Psoas muscle (tissue), 8 donors: ENCODE measurements around the gene MAP1B. TPM values are rescaled to one million over a fixed set of nuclear protein-coding genes. Genes with fewer than 3 reads are reported as not detected.

Experiments
- ATAC-seq, 4 donors: fragments of 200-7000 bp; cut with Tn5 transposase; one replicate each; pipeline ENCODE4 v1.9.1; 2020; ENCODE audit warnings: moderate library complexity in 3 of 4, mild to moderate bottlenecking in 2 of 4
- DNase-seq, 2 donors: peaks; one replicate each; pipeline ENCODE4 v3.0.0-alpha.2; 2020
- H3K27ac ChIP-seq: fragments of 200-600 bp; one replicate; pipeline ENCODE4 v1.8.0; 2022
- H3K27me3 ChIP-seq, 3 donors: fragments of 200-600 bp in 1 of 3; one replicate each; pipeline versions ENCODE4 v1.6.1 to v1.8.0; 2013 to 2022; ENCODE audit warnings: low read length in 2 of 3, mild to moderate bottlenecking in 2 of 3, moderate library complexity in 1 of 3; ENCODE audit not compliant: insufficient read depth in 3 of 3
- H3K36me3 ChIP-seq, 2 donors: fragments of 200-600 bp in 1 of 2; one replicate each; pipeline versions ENCODE4 v1.6.1 to v1.8.0; 2013 to 2022; ENCODE audit warnings: low read depth in 1 of 2, mild to moderate bottlenecking in 1 of 2, moderate library complexity in 1 of 2; ENCODE audit not compliant: insufficient read depth in 1 of 2
- H3K4me1 ChIP-seq: fragments of 200-600 bp; one replicate; pipeline ENCODE4 v1.8.0; 2022
- H3K4me3 ChIP-seq: fragments of 200-600 bp; one replicate; pipeline ENCODE4 v1.8.0; 2022; ENCODE audit warnings: mild to moderate bottlenecking
- H3K9me3 ChIP-seq: fragments of 200-600 bp; one replicate; pipeline ENCODE4 v1.8.0; 2022
- WGBS, 3 donors: extraction: QIAGEN DNeasy Blood & Tissue Kit; methylation state at CpG; one replicate each; pipeline versions ENCODE4 v1.1.6 to v1.1.7; 2013; 5-methylcytosine and 5-hydroxymethylcytosine counted together
- intact Hi-C, 2 donors: fragments of 100-400 bp; cut with DNase I; formaldehyde crosslinking; loops; one replicate each; pipeline versions ENCODE4 v1.11.0 to v1.14.2; 2022
- polyA plus RNA-seq, 3 donors: library from polyadenylated mRNA; stranded (reverse); fragments of 200-250 nt; gene quantifications; one replicate each; pipeline ENCODE4 v1.2.3, GENCODE V29; 2013
- total RNA-seq, 4 donors: library from RNA; stranded (reverse); fragmentation: NEBNext Ultra II Directional in 2 of 4; extraction: Animal tissue kit (Norgen Biotek cat#: 25700) in 2 of 4; gene quantifications; one replicate each; pipeline versions ENCODE4 v1.2.1 to v1.2.4, GENCODE V29; 2021 to 2023
- TF ChIP-seq, protein P1 (sequence below): fragments of 200-600 bp; IDR thresholded peaks from one replicate; pipeline ENCODE4 v1.8.0; 2022; ENCODE audit warnings: antibody characterized with exemption
- donor health status: healthy with polysubstance abuse.
- donor health status: DM: no; HTN: no; CAD: no; lungs with moderate emphysema.
- donor health status: Bipolar disorder and iron deficiency.
- donor health status: healthy.
- donor health status: DM: yes; HTN: yes; CAD: no.
- donor health status: DM: no; HTN: no; CAD: no.
- donor health status: DM: no; HTN: no; CAD: no.
- donor health status: DM: yes; HTN: yes; CAD: no.

The MAP1B gene
- total and polyA plus RNA-seq, 7 donors: 1.1 to 20.2 (median 8.5) TPM

DNA sequence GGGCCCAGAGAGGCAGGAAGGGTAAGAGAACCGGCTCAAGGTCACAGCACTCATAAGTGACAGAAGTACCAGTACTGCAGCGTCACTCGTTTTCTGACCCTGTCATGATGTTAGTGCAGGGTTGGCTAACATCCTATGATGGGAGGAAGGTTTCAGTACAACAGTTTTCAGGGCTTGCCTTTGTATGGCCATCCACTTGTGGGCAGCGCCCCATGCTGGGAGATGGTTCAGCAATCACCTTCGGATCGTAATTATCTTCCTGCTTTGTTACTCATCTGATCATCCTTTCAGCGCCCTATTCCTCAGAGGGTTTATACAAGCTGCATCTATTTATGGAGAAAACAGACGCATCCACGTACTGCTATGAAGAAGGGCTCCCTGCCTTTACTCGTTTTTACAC, 2.4 kb downstream of the MAP1B start:
- WGBS, 3 donors: 72 to 74% (median 72%) methylated on average over 10 of the region's 10 CpGs
- no peak overlapping the region for H3K27ac ChIP-seq
- H3K9me3 ChIP-seq: no peaks in the 10 kb centered on the region
- ATAC-seq (peak in 1 of 4 donors; percentile 28), DNase-seq (no peak)
- H3K4me3 ChIP-seq: peak overlapping the region; percentile 72
- H3K36me3 ChIP-seq: no peaks in the 10 kb centered on the region
- peaks cover 0 to 34% (median 18%) of the 10 kb centered on the region in 3 donors for H3K27me3 ChIP-seq
- TF ChIP-seq, protein P1, sequence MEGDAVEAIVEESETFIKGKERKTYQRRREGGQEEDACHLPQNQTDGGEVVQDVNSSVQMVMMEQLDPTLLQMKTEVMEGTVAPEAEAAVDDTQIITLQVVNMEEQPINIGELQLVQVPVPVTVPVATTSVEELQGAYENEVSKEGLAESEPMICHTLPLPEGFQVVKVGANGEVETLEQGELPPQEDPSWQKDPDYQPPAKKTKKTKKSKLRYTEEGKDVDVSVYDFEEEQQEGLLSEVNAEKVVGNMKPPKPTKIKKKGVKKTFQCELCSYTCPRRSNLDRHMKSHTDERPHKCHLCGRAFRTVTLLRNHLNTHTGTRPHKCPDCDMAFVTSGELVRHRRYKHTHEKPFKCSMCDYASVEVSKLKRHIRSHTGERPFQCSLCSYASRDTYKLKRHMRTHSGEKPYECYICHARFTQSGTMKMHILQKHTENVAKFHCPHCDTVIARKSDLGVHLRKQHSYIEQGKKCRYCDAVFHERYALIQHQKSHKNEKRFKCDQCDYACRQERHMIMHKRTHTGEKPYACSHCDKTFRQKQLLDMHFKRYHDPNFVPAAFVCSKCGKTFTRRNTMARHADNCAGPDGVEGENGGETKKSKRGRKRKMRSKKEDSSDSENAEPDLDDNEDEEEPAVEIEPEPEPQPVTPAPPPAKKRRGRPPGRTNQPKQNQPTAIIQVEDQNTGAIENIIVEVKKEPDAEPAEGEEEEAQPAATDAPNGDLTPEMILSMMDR: no peak
- peaks cover 4% of the 10 kb centered on the region for H3K4me1 ChIP-seq
- intact Hi-C loops: no loop called here

DNA sequence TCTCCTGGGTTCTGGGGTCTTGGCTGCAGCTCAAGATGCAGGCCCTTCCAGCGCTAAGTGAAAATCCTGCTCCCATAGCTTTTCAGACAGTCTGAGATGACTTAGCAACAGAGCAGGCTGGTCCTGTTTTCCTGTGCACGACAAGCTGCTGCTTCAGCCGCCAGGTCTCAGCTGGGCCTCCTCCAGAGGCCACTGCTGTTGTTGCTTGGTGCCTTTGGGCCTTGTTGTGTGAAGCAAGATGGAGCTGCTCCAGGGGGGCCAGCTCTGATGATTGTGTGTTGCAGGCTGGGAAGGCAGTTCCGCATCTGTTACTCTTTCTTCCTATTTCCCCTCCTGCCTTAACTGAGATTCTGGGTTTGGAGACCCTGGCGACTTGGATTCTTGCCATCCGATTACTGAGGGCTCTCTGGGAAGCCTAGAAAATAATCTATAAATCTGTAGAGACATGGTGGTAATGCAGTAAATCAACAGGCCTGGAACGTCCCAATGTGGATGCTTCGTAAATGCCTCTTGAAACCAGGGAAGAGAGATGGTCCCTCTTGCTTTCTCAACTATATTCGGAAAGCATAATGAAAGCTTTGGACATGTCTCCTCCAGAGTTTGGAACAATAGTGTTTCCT, 3.2 kb downstream of the MAP1B start:
- H3K36me3 ChIP-seq: no peaks in the 10 kb centered on the region
- ATAC-seq (peak in 1 of 4 donors; percentile 26), DNase-seq (peak; percentile 21 to 68)
- peaks cover 4% of the 10 kb centered on the region for H3K4me1 ChIP-seq
- no peak overlapping the region for H3K27ac ChIP-seq
- intact Hi-C loops: no loop called here
- WGBS, 3 donors: 70 to 75% (median 74%) methylated on average over 9 of the region's 9 CpGs
- no peaks in the 10 kb centered on the region for H3K9me3 ChIP-seq
- peak overlapping the region; percentile 72 for H3K4me3 ChIP-seq
- H3K27me3 ChIP-seq: peaks cover 0 to 34% (median 18%) of the 10 kb centered on the region in 3 donors
- TF ChIP-seq, protein P1: no peak

DNA sequence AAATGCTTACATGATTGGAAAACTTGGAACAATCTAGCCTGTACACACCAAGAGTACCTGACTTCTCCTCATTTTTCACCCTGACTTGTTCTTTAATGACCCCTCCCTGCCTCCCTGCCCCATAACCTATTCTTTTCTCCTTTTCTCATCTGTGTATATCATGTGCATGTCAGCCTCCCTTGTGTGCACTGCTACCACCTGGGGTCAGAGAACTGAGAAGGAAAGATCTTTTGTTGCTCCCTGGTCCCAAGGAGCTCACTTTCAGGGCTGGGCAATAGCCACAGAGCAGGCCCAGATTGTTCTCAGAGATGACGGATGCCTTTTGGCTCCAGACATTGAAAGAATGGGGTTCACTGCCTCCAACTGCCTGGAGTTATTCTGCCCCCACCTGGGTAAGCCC, 5.1 kb downstream of the MAP1B start:
- no peaks in the 10 kb centered on the region for H3K9me3 ChIP-seq
- no peak overlapping the region for H3K4me3 ChIP-seq
- no peaks in the 10 kb centered on the region for H3K36me3 ChIP-seq
- TF ChIP-seq, protein P1: no peak
- H3K4me1 ChIP-seq: no peaks in the 10 kb centered on the region
- DNase-seq (no peak), ATAC-seq (no peak)
- intact Hi-C loops: no loop called here
- WGBS, 3 donors: 74 to 92% (median 83%) methylated on average over 1 of the region's 1 CpG
- peaks cover 0 to 25% (median 10%) of the 10 kb centered on the region in 3 donors for H3K27me3 ChIP-seq
- no peak overlapping the region for H3K27ac ChIP-seq

DNA sequence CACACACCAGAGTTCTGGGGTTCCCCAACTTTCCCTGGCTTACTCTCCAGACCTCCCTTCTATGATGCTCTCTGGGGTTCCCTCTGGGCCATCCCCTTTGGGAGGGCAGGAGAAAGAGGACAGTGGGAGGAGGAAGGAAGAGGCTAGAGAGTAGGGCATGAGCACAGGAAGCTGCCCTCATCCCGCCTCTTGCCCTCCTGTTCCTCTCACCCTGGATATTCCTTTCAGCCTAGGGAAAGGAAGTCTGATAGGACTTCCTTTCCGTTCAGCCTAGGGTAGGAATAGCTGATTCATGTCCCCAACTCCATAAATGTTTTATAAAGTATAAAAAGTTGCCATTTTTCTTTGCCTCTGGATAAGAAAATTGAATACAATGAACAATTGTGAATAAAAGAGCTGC, 7.4 kb downstream of the MAP1B start:
- 82 to 96% (median 87%) methylated on average over 2 of the region's 2 CpGs for WGBS, 3 donors
- no peak for DNase-seq
- Histone ChIP-seq H3K36me3 (no peaks in the 10 kb centered on the region), H3K4me1 (no peaks in the 10 kb centered on the region), H3K9me3 (no peaks in the 10 kb centered on the region), H3K27ac (no peak overlapping the region), H3K27me3 (peaks cover 0 to 5% (median 4%) of the 10 kb centered on the region in 3 donors), H3K4me3 (no peak overlapping the region)
- intact Hi-C loops: no loop called here
- TF ChIP-seq, protein P1: no peak
- no peak for ATAC-seq

DNA sequence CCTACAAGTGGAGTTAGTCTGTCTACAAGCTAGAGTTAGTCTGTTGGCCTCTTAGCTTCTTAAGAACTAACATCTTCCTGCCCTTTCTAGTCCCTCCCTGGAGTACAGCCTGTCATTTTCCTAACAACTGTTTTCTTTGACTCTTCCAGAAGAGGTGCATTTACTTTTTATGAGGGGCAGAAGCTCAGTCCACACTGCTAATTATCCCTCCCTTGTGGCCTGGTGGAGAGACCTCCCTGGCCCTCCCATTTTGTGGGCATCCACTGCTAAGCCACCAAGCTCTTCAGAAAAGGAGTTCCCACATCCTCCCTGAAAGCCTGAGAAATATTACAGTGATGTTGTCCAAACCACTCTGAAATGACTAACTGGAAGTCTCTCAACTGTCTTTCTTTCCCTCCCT, 8.0 kb downstream of the MAP1B start:
- no peak overlapping the region for H3K27ac ChIP-seq
- no peak for ATAC-seq

More for the DNA sequence above, 8.0 kb downstream of the MAP1B start:
- no peak for DNase-seq
- Histone ChIP-seq H3K9me3 (no peaks in the 10 kb centered on the region), H3K27me3 (peaks cover 0 to 4% (median 0%) of the 10 kb centered on the region in 3 donors), H3K36me3 (no peaks in the 10 kb centered on the region), H3K4me1 (no peaks in the 10 kb centered on the region), H3K4me3 (no peak overlapping the region)
- intact Hi-C loops: no loop called here
- TF ChIP-seq, protein P1: no peak
